IMR-90 (cell line): ENCODE measurements around the gene GAS2L3.

Experiments
- CTCF ChIP-seq: conservative IDR thresholded peaks from 2 replicates; pipeline ENCODE4 v1.5.1; 2012; ENCODE audit warnings: mild to moderate bottlenecking, low read depth, low read length, improper control_type of control experiment
- MAFK ChIP-seq: IDR thresholded peaks from 2 replicates; pipeline ENCODE4 v1.6.1; 2012; ENCODE audit warnings: low read depth, low read length, improper control_type of control experiment
- MXI1 ChIP-seq: IDR thresholded peaks from 2 replicates; pipeline ENCODE4 v1.6.1; 2012; ENCODE audit warnings: low read depth, mild to moderate bottlenecking, low read length, moderate library complexity, borderline replicate concordance
- NFE2L2 ChIP-seq: fragments of 150-350 bp; IDR thresholded peaks from 2 replicates; pipeline ENCODE4 v1.6.1; 2016; ENCODE audit warnings: low read depth, mild to moderate bottlenecking, low read length
- POLR2A ChIP-seq: IDR thresholded peaks from 2 replicates; pipeline ENCODE4 v1.6.1; 2012; ENCODE audit warnings: mild to moderate bottlenecking, low read depth, low read length
- RAD21 ChIP-seq: IDR thresholded peaks from 2 replicates; pipeline ENCODE4 v1.6.1; 2012; ENCODE audit warnings: low read length, improper control_type of control experiment
- RCOR1 ChIP-seq: IDR thresholded peaks from 2 replicates; pipeline ENCODE4 v1.6.1; 2012; ENCODE audit warnings: mild to moderate bottlenecking, low read length, improper control_type of control experiment; ENCODE audit not compliant: insufficient replicate concordance
- RFX5 ChIP-seq: IDR thresholded peaks from 2 replicates; pipeline ENCODE4 v1.8.0; 2012; ENCODE audit warnings: low read depth, mild to moderate bottlenecking, low read length, moderate library complexity

- TF ChIP-seq MAFK: no peak
- no peak for TF ChIP-seq CTCF
- TF ChIP-seq POLR2A: no peak
- no peak for TF ChIP-seq RAD21
- TF ChIP-seq MXI1: no peak
- no peak for TF ChIP-seq NFE2L2
- TF ChIP-seq RFX5: no peak
- no peak for TF ChIP-seq RCOR1
These were observed 18.5 kb downstream of the GAS2L3 start for GRCh38 chr12:100591979-100592378.
